ENCODE data around the gene SEZ6L2.
A peak's percentile ranks its signal among the peaks of the same experiment; 100 is the strongest.
"Not testable (repeated sequence)": the region's sequence is repeated elsewhere in the genome, so short reads cannot be mapped to it uniquely, and the experiment has no call there.

The SEZ6L2 gene

DNA sequence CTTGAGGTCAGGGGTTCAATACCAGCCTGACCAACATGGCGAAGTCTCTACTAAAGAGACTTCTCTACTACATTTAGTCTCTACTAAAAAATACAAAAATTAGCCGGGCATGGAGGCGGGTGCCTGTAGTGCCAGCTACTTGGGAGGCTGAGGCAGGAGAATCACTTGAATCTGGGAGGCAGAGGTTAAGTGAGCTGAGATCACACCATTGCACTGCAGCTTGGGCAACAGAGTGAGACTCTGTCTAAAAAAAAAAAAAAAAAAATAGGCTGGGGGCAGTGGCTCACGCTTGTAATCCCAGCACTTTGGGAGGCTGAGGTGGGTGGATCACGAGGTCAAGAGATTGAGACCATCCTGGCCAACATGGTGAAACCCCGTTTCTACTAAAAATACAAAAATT lies 10.5 kb upstream of the SEZ6L2 start:
- DNase-seq: not testable (repeated sequence)

DNA sequence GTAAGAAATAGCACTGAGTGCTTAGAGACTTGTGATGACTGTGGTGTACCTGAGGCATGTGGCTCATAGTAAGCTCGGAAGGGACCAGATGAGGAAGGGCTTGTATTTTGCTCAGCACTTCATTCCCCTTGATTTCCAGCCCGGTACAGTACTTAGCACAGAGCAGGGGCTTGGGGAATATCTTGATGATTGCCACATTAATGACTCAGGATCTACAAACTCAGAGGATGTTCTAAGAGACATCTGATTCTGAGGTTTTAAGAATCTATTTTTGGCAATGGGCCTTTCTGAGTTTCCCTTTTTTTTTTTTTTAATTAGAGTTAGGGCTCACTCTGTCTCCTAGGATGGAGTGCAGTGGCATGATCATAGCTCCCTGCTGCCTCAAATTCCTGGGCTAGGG lies 10.0 kb upstream of the SEZ6L2 start:
- DNase-seq: peak; percentile 45

DNA sequence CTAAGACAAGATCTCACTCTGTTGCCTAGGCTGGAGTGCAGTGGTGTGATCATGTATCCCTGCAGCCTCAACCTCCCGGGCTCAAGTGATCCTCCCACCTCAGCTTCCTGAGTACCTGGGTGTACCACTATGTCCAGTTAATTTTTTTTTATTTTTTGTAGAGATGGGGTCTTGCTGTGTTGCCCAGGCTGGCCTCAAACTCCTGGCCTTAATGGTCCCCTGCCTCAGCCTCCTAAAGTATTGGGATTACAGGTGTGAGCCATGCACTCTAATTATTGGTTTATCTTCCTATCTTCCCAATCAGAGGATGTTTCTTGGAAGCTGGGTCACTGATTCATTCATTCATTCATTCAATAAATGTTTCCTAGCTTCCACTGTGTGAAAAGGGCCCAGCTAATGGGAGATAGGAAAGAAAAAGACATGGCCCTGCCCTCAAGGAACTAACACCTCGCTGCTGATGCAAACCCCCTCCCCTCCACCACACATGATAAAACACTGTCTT lies 9.4 kb upstream of the SEZ6L2 start:
- no peak for DNase-seq

DNA sequence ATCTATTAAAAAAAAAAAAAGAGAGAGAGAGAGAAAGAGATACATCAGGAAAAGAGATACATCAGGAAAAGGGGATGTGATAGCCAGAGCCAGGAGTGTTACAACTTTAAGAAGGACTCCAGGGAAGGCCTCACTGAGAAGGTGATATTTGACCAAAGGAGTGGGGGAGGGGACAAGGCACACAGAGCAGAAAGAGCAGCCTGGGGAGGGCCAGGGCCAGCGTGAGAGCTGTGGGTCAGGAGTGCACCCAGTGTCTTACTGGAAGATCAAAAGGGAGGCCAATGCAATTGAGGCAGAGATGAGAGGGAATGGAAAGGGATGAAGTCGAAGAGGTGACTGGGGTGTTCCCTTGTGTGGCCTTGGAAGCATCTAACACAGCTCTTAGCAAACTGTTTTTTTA lies 8.6 kb upstream of the SEZ6L2 start:
- no peak for DNase-seq

DNA sequence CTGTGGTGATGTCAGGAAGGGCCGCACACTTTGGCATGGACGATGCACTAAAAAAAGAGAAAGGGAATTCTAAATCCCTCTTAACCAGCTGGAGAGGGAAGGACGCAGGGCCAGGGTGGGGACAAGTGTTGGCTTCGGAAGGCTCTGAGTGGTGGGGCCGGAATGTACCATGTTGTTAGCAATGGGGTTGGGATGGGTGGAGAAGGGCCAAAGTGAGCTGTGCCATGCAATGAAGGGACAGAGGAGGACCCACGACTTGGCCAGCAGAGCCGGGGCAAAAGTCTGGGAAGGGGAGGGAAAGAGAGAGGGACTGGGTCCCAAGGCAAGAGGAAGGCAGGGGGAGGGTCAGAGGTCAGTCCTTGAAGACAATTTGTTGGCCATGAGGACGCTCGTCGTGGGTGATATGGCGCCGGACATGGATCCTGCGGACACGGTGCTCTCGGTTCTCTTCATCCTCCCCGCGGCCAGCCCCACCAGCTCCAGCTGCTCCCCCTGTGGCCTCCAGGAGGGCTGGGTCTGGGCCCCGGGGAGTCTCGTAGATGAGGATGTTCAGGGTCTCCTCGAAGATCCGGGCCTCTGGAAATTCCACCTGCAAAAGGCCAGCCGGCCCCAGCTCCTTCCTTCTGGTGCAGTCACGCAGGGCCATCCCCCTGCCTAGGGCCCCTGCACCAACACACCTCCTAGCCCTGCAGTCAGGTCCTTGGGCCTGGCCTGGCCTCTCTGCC lies 7.3 kb upstream of the SEZ6L2 start:
- no peak for DNase-seq

DNA sequence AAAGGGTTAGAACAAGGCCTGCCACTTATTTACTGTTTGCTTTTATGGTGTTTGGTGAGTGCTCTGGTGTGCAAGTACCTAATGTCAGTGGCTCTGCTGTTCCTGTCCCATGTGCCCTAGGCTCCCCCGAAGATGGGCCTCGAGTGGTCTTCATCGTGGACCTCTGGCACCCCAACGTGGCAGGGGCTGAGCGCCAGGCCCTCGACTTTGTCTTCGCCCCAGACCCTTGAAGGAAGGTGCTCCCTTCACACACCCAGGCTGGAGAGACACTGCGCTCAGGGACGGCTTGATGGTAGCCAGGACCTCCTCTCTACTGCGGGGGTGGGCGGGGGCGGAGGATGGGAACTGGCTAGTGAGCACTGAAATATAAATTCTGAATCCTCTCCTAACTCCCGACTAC lies 6.3 kb upstream of the SEZ6L2 start:
- DNase-seq: no peak

DNA sequence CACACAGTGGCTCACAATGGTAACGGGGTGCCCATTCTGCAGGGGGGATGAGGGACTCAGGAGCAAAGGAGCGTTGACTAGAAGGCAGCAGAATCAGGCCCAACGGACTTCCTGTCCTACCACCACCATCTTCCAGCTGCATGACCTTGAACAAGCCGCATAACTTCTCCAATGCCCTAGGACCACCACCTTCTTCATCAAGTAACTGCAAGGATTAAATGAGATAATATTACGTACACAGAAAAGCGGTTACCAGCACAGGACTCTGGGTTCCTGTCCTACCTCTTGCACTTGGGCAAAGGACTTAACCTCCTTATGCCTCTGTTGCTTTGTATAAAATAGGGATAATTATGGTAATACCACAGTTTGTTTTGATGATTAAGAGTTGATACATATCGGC lies 5.6 kb upstream of the SEZ6L2 start:
- no peak for DNase-seq

DNA sequence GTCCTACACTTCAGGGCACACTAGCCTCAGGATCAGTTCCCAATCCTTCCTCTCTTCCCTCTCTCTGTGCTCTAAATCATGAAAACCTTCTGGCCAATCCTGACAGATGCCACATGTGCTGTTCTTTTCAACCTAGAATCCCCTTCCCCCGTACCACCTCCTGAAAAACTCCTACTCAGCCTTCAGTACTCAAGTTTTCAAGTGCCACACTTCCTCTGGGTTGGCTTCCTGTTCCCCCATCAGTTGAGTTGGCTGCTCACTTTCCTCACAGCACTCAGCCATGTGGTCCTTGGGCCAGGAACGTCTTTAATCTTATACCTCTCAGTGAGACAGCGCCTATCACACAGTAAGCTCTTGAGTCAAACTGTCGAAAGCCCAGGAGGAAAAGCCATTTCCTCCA lies 4.2 kb upstream of the SEZ6L2 start:
- no peak for DNase-seq

DNA sequence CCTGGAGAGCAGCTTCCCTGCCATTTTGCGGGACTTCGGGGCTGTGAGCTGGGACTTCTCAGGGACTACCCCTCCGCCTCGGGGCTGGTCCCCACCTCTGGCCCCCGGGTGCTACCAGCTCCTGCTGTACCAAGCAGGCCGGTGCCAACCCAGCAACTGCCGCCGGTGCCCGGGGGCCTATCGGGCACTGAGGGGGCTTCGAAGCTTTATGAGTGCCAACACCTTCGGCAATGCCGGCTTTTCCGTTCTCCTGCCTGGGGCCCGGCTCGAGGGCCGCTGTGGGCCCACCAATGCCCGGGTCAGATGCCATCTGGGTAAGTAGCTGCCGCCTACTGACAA lies 2.2 kb upstream of the SEZ6L2 start:
- no peak for DNase-seq

DNA sequence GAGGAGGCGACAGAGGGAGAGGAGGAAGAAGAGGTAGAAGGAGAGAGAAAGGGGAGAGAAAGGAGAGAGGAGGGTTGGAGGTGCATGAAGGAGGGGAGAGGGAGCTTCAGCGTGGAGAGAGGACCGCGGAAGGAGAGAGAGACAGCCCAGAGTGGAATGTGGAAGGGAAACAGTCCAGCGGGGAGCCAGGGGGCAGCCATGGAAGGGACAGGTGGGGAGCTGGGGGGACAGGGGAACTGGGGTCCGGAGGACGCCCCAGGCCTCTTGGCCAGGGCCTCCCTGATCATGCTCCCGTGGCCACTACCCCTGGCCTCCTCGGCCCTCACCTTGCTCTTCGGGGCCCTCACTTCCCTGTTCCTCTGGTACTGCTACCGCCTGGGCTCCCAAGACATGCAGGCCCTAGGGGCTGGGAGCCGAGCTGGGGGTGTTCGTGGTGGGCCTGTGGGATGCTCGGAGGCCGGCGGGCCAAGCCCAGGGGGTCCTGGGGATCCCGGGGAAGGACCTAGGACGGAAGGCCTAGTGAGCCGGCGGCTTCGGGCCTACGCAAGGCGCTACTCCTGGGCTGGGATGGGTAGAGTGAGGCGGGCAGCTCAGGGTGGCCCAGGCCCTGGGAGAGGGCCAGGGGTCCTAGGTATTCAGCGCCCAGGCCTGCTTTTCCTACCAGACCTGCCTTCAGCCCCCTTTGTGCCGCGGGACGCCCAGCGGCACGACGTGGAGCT lies 1.7 kb upstream of the SEZ6L2 start:
- no peak for DNase-seq

DNA sequence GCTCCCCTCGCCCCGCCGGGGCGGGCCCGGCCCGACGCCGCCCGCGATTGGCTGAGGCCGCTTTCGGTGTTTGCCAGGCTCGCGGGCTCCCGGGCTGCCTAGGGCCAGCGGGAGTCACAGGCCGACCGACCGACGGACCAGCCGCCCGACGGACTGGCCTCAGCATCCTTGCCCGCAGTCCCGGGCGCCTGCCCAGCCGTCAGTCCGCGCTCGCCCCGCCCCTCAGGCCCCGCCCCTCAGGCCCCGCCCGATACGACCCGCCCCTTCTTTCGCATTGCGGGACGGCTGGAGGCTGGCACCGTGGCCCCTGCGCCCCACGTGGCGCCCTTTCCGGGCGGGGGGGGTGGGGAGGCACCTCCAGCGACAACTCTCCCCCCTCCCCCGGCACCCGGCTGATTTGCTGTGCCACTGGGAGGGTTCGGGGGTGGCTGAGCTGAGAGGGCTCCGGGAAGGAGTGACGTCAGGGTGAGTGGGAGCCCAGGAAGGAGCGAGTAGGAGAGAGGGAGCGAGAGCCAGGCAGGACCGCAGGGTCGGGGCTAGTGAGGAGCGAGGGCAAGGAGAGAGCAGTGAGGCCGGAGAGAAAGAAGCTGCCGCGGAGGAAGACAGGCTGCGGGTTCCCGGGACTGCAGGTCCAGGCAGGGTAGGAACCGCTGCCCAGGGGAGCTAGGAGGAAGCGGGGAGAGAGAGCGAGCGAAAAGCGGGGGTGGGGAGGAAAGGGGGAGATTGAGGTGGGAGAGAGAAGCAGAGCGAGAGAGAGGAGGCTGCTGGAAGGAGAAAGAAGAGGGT lies 945 bp upstream of the SEZ6L2 start, which contains the start of gene ASPHD1:
Gene ASPHD1 (plus strand): TSS at position 387 of the 786 bp plus-strand sequence. CDS start 484 bp downstream, outside the sequence.
- peak; percentile 80 for DNase-seq

DNA sequence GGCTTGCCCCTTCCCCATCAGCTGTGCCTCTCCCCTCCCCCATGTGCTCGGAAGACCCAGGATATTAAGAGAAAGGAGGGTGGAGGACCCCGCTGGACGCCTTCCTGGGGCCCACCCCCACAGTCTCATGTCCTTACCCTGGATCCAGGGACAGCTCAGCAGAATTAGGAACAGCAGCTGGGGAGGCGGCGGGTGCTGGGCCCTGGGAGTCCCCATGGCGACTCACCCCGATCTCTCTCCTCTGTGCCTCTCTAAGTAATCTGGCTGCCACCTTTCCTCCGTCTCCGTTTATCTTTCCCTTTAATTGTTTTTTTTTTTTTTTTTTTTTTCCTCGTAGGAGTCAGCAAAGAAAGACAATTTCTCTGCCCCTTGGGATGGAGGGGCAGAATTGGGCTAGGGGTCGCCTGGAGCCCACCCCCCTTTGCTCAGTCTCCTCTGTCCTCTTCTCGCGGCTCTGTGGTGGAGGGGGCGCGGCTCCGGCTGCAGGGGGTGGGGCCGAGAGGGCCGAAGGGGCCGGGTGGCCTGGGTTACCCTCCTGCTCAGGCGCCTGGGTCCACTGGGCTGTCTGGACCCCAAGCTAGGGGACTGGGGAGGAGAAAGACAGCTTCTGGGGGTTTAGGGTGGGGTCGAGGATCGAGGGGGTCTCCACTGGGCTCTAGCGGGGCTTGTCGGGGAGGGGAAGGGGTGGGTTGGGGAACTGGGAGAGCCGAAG lies 390 bp downstream of the SEZ6L2 start:
- DNase-seq: no peak

DNA sequence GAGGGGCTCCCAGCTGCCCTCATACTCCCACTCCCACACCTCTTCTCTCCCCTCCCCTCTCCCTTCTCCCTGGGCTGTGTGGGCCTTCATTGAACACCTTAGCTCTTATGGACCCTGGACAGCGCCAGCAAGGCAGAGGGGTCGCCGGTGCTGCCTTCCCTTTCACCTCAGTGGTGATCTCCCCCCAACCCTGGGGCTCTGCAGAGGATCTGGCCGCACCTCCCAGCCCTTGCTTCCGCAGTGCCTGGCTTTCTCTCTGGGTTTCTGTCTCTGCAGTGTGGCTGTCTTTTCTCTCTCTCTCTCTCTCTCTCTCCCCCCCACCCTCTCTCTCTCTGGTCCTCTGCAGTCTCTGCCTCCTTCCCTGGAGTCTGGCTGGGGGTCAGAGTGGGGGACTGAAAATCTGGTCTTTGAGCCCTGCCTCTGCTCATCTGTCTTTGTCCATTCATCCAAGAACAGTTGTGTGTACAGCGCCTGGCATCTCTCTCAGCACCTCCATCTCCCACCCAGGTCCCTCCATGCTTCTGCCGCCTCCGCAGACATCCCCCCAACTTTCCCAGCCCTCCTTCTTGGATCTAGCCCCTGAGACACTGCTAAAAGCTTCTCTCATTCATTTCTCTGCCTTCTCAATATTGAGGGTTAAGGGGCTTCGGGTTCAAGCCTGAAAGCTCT lies 1.1 kb downstream of the SEZ6L2 start:
- DNase-seq: no peak

DNA sequence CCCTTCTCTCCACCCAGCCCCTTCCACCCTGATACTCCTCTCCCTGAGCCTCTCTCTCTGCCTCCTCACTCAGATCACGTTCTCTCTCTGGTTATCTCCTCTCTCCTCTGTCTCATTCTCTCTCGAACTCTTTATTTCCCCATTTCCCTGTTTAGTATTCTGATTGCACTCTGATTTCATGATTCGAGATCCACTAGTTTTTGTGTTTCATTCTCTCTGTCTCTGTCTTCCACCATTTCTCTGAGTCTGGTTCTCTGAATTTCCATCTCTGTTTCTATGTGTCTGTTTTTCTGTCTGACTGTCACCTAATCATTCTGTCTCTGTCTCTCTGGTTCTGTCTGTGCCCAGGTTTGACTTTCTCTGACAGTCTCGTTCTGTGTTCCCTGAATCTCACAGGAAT lies 2.0 kb downstream of the SEZ6L2 start:
- DNase-seq: no peak

DNA sequence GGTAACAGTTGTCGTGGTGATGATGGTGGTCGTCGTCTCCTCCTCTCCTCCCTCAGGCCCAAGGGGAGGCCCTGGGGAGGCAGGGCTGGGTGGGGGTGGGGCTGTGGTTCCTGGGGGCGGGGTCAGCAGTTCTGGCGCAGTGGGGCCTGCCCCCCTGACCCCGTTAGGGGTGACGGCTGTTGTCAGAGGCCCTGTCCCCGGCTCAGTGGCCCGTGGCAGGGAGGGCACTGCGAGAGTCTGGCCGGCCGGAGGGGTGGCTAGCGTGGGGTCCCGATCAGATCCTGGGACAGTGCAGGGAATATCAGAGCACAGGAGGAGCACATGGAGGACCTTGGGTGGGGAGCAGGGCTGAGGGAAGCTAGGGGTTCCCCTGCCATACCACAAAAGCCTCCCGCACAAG lies 2.5 kb downstream of the SEZ6L2 start:
- no peak for DNase-seq

DNA sequence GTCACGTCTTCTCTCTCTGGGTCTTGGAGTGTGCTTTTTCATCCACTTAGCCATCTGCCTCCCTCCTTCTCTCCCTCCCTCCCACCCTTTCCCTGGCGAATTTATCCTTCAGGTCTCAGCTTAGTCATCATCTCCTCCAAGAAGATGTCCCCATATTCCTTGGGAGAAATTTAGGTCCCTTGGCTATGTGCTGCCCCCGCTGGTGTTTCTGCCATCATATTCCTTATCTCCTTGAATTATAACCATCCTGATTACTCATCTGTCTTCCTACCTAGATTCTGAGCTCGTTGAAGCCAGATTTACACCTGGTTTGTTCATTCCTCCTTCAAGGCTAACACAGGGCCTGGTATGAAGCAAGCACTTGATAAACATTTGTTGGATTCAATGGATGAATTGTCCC lies 5.0 kb downstream of the SEZ6L2 start:
- DNase-seq: no peak

DNA sequence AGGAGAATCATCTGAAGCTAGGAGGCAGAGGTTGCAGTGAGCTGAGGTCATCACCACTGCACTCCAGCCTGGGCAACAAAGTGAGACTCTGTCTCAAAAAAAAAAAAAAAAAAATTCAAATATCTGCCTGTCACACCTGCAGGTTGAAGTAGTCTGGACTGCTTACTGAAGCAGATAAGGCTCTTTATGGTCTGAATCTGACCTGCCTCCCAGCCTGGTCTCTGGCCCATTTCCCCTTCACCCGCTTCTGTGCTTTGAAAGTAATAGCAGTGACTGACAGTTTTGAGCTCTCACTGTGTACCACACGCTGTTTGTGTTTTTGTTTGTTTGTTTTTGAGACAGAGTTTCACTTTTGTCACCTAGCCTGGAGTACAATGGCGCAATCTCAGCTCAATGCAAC lies 5.8 kb downstream of the SEZ6L2 start:
- no peak for DNase-seq

DNA sequence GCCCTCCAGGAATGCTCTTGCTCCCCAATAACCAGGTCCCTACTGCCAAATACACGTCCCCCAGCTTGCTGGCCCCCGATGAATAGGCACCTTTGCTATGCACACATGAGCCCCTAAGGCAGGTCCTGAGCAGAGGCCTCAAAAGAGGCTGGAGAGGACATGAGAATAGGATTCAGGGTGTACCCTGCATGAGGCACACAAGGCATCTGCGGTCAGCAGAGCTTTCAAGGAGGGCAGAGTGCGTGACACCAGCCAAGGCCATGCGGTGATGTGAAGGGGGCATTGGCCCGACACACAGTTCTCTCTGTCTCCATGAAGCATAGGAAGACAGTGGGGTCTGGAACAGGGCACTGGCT lies 6.9 kb downstream of the SEZ6L2 start:
- DNase-seq: no peak

DNA sequence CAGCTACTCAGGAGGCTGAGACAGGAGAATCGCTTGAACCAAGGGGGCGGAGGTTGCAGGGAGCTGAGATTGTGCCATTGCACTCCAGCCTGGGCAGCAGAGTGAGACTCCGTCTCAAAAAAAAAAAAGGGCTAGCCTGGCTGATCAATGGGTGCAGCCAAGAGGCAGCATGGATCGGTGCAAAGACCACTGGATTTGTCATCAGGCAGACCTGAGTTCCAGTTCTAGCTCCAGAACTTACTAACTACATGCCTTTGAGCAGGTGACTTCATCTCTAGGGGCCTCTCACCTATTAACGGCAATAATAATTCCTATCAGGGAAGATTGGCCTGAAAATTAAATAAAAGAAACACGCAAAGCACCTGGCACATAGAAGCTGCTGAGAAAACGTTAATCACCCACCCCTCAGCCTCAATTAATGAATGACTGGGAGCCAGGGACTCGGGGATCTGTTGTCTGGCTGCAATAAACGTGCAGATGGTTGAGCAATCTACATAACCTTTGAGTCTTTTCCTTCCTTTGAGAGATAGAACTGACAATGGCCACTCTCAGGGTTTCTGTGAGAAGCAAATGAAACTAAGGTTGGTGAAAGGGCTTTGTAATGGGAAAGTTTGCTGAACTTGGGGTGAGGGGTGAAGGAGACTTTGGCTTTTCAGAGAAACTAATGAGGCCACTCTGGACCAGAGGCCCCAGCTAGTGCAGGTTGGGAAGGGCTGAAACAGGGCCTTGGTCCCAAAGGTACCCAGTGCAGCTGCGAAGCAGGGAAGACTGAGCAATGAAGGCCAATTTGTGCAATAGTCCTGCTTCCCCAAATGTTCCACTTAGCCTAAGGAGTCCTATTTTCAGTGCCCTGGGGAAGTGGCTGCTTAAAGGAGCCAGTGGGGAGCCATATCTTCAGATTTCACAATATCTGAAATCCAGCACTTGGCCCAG lies 7.6 kb downstream of the SEZ6L2 start:
- no peak for DNase-seq

DNA sequence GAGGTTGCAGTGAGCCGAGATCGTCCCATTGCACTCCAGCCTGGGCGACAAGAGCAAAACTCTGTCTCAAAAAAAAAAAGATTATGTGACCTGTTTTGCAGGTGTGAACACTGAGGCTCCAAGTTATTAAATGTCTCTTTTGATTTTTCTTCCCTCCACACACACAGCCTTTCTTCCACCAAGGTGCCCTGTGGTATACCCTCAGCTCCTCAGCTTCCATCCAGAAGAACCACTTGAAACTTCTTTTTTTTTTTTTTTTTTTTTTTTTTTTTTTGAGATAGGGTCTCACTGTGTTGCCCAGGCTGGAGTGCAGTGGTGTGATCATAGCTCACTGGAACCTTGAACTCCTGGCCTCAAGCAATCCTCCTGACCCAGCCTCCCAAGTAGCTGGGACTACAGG lies 10.0 kb downstream of the SEZ6L2 start:
- DNase-seq: not testable (repeated sequence)

DNA sequence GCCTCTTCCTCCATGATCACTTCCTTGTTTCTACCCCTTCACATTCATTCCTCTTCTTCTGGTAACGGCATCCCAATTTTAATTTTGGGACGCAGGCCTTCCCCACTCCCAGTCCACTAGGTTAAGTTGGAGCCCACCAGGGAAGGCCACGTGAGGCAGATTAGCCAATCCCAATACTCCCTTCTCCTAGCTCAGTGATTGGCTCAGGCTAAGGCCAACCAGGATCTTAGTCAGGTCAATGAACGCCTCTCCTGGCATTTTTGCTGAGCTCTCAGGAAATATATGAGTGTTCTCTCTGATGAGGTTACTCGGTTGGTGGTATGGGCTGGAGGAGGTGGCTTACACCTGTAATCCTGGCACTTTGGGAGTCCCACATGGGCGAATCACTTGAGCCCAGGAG lies 15.4 kb downstream of the SEZ6L2 start:
- DNase-seq: no peak
